ENCODE results near the gene CDKAL1. TPM values are rescaled to one million over a fixed set of nuclear protein-coding genes. Genes with fewer than 3 reads are reported as not detected.

CDKAL1 gene
- total RNA-seq, 1 donor from 2014 or later, result 11.3 TPM

GRCh38 chr6:20577173-20577688 is 43.0 kb downstream of the CDKAL1 start:
- intact Hi-C loops (cut with DNase I), result no loop called here
- TF ChIP-seq POLR2A (IDR thresholded peaks at IDR 0.05), result no peak
- TF ChIP-seq CTCF (IDR thresholded peaks at IDR 0.05), result no peak
- no peak for TF ChIP-seq POLR2AphosphoS5 (IDR thresholded peaks at IDR 0.05; ENCODE audit: insufficient read depth in 1 of 2, low read depth in 1 of 2)
- Histone ChIP-seq H3K27me3 (no peaks in the 10 kb centered on the region), H3K4me3 (no peak overlapping the region), H3K27ac (no peak overlapping the region), H3K4me1 (peaks cover 10% of the 10 kb centered on the region), H3K36me3 (no peaks in the 10 kb centered on the region), H3K9me3 (no peaks in the 10 kb centered on the region)
- no peak for DNase-seq (ENCODE audit: extremely low spot score in 2 of 2)

- intact Hi-C loops (cut with DNase I), result no loop called here
- Histone ChIP-seq H3K9me3 (no peaks in the 10 kb centered on the region), H3K27me3 (no peaks in the 10 kb centered on the region)
These were observed 46.8 kb downstream of the CDKAL1 start for GRCh38 chr6:20581070-20581469.

GRCh38 chr6:20582586-20583443 is 48.6 kb downstream of the CDKAL1 start:
- H3K4me3 ChIP-seq, result no peak overlapping the region
- H3K36me3 ChIP-seq, result no peaks in the 10 kb centered on the region
- no peaks in the 10 kb centered on the region for H3K4me1 ChIP-seq
- DNase-seq (ENCODE audit: extremely low spot score in 2 of 2), result no peak
- intact Hi-C loops (cut with DNase I), result no loop called here
- H3K27me3 ChIP-seq, result no peaks in the 10 kb centered on the region
- no peak overlapping the region for H3K27ac ChIP-seq
- no peaks in the 10 kb centered on the region for H3K9me3 ChIP-seq
- TF ChIP-seq POLR2AphosphoS5 (IDR thresholded peaks at IDR 0.05; ENCODE audit: insufficient read depth in 1 of 2, low read depth in 1 of 2) (no peak), POLR2A (IDR thresholded peaks at IDR 0.05) (no peak), CTCF (IDR thresholded peaks at IDR 0.05) (no peak)

More at GRCh38 chr6:20581070-20581469, 46.8 kb downstream of the CDKAL1 start:
- TF ChIP-seq POLR2AphosphoS5 (IDR thresholded peaks at IDR 0.05; ENCODE audit: insufficient read depth in 1 of 2, low read depth in 1 of 2), result no peak
- no peak for TF ChIP-seq POLR2A (IDR thresholded peaks at IDR 0.05)
- TF ChIP-seq CTCF (IDR thresholded peaks at IDR 0.05), result no peak
- Histone ChIP-seq H3K4me1 (no peaks in the 10 kb centered on the region), H3K27ac (no peak overlapping the region), H3K4me3 (no peak overlapping the region), H3K36me3 (no peaks in the 10 kb centered on the region)
- no peak for DNase-seq (ENCODE audit: extremely low spot score in 2 of 2)

GRCh38 chr6:20583444-20583800 is 49.2 kb downstream of the CDKAL1 start:
- no peaks in the 10 kb centered on the region for H3K27me3 ChIP-seq
- no peak for DNase-seq (ENCODE audit: extremely low spot score in 2 of 2)
- no peaks in the 10 kb centered on the region for H3K4me1 ChIP-seq
- H3K36me3 ChIP-seq, result no peaks in the 10 kb centered on the region
- H3K9me3 ChIP-seq, result no peaks in the 10 kb centered on the region
- no peak for TF ChIP-seq CTCF (IDR thresholded peaks at IDR 0.05)
- no peak for TF ChIP-seq POLR2A (IDR thresholded peaks at IDR 0.05)
- TF ChIP-seq POLR2AphosphoS5 (IDR thresholded peaks at IDR 0.05; ENCODE audit: insufficient read depth in 1 of 2, low read depth in 1 of 2), result no peak
- no peak overlapping the region for H3K4me3 ChIP-seq
- intact Hi-C loops (cut with DNase I), result no loop called here
- H3K27ac ChIP-seq, result no peak overlapping the region

Measured in vagina (tissue), 2 donors.